NCI-H2227 (cell line): ENCODE data around the gene DRC1.

Experiments used
- DNase-seq: peaks from one replicate; lab custom pipeline; 2025; ENCODE audit not compliant: unreplicated experiment; lab: John Stamatoyannopoulos, UW

Gene DRC1

DNA sequence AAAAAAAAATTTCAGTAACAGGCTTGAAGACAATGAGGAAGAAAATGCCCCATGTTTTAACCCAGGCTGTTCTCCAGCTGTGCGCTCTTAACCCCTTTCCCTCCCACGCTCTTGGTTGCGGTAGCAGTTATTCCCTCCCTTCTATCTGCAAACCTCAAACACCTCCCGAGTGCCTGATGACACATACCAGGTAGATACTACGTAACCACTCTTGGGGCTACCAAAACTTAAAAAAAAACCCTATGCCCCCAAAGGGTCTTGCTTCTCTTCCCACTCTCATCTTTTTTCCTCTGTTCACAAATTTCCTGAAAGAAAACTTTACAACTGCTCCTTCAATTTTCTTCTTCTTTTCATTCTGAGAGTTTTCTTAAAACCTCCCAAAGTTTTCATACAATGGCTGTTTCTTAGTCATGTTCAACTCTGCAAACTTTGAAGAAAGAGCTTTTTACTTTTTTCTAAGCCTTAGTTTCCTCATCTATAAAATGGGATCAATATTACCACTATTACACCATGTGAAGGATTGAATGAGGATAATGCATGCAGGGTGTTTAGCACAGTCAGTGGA is 4.9 kb upstream of the DRC1 start:
- no peak for DNase-seq

DNA sequence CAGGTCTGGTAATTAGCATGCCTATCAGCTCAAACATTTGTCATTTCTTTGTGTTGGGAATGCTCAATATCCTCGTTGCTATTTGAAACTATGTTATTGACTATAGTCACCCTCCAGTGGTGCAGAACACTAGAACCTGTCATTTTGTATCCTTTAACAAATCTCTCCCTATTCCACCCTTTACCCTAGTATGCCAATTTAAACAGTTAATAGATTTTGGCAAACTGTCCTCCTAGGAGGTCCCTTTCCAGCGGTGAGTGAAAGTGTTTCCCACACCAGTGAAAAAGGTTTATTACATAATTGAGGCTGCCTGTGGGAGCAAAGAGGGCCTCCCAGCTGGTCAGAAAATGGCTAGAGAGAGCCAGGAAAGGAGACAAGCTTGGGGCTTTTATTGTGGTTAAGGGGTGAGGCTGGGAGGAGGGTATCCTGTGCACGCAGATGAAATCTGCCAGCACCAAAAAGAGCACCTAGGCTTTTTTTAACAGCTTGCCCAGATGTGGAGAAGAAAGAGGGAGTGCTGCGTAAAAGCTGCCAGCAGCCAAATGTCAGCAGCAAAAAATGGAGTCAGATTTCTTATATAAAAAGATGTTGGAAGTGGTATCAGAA is 1.8 kb upstream of the DRC1 start:
- DNase-seq, result peak; percentile 24

DNA sequence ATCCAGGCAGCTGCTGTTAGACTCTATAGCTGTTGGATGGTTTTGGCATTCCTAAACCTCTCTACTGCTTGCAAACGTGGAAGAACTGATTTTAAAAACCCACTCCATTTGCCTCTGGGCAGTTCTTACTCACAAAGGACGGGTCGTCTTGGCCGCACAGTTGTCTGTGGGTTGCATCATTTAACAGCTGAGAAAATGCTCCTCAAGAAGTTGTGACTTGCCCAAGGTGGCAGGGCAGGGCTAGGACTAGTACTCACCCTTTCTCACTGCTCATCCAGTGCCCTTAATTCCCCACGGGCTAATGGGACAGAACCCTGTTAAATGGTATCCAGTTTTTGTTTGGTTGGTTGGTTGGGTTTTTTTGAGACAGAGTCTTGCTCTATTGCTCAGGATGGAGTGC is 997 bp upstream of the DRC1 start:
- no peak for DNase-seq

DNA sequence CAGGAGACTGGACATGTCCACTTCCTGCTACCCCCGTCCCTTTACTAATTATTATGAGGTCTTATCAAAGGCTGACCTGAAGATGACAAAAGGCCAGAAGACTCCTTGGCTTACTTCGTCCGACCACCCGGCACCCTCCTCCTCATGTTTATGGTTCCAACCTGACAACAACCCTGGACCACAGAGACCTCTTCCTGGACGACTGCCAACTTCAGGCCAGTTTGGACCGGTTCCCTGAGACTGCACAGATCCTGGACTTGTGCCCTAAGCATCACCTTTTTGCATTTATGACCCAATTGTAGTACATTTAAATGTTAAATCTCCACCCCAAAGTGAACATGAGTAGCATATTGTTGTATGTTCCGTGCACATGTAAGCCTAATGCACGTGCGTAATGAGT is 5.8 kb downstream of the DRC1 start:
- DNase-seq, result no peak

DNA sequence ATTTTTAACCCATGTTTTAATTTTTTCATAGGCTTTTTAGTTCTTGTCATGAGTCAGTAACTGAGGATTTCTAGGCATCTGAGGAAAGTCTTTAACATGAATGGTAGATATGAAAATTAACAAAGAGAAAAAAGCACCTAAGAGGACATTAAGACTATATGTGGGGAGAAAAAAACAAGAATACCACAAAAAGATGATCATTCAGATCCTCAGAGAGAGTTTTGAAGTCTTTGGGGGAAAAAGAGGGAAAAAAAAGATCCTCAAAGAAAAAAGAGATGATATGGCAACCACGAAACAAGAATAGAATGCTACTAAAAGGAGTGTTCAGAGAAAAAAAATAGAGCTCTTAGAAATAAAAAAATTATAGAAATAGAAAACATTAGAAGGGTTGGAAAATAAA is 8.1 kb downstream of the DRC1 start:
- no peak for DNase-seq

DNA sequence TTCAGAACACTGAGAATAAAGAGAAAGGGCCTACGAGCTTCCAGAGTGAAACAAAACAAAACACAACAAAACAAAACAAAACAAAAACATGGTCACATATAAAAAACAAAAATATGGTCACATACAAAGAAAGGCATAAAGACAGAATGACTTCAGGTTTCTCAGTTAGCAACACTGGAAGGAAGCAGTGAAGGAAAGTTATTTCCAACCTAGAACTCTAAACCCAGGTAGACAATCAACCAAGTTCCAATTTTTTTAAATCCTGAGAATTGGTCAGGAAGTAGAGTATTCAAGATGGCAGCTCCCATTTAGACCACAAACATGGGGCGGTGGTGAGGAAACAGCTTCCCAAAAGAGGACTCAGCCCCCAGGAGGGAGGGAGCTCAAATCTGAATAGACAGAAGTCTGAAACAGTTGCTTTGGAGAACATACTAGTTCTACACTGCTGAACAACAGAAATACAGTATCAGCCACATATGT is 9.1 kb downstream of the DRC1 start:
- no peak for DNase-seq

DNA sequence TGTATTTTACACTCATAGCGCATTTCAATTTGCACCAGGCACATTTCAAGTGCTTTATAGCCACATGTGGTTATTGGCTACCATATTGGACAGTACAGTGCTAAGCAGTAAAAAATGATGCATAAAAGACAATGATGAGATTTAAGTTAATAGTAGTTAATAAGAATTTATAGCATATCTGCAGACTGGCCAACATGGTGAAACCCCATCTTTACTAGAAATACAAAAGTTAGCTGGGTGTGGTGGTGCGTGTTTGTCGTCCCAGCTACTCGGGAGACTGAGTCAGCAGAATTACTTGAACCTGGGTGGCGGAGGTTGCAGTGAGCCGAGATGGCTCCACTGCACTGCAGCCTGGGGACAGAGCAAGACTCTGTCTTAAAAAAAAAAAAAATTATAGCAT is 9.7 kb downstream of the DRC1 start:
- DNase-seq, result no peak

DNA sequence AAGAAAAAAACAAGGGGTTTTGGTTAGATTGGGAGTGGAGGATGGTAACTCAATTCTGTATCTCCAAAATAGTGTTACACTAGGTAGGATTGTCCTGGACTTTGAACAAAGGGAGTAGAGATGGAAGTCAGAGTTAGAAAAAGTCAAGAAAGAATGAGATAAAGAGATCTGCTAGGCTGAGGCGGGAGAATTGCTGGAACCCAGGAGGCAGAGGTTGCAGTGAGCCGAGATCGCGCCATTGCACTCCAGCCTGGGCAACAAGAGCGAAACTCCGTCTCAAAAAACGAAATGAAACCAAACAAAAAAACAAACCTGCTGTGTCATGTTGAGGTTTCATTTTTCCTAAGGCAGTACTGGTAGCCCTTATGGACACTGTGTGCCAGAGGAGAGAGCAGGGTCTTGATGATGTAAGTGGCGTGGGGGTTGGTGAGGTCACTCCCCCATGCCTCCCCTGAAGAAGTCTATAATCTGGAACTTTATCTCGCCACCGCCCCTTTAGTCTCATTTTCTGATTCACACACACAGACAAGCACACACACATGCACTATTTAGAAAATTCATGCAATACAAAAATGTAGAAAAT is 10.5 kb downstream of the DRC1 start:
- no peak for DNase-seq

DNA sequence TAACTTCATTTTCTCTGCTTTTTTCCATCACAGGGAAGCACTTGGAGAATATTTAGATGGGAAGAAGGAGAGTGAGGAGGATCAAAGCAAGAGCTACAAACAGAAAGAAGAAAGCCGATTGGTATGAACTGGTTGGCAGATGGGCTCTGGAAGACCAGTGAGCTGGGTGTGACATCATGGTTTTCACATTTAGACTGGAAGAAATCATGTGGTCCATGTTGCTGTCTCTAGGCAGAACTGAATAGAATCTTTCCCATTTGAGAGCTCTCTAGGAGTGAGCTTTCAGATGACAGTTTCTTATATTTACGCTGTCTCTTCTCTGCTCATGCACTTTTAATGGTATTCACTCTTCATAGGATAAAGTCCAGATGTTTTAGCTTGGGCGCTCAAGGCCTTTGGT is 12.6 kb downstream of the DRC1 start:
- no peak for DNase-seq

DNA sequence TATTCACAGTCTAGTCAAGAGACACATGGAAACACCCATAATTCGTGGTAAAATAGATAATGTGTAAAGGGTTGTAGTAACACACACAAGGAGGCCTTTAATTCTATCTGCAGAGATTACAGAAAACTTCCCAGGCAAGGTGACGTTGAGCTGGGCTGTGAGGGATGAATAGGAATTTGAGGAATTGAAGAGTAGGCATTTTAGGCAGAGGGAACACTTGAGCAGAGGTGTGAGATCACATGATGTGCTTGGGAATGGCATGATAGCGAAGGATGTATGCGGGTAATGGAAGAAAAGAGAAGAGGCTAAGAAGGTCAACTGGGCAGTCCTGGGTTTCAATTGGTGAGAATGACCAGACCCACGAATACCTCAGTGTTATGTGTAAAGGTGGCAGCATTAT is 20.2 kb downstream of the DRC1 start:
- no peak for DNase-seq

DNA sequence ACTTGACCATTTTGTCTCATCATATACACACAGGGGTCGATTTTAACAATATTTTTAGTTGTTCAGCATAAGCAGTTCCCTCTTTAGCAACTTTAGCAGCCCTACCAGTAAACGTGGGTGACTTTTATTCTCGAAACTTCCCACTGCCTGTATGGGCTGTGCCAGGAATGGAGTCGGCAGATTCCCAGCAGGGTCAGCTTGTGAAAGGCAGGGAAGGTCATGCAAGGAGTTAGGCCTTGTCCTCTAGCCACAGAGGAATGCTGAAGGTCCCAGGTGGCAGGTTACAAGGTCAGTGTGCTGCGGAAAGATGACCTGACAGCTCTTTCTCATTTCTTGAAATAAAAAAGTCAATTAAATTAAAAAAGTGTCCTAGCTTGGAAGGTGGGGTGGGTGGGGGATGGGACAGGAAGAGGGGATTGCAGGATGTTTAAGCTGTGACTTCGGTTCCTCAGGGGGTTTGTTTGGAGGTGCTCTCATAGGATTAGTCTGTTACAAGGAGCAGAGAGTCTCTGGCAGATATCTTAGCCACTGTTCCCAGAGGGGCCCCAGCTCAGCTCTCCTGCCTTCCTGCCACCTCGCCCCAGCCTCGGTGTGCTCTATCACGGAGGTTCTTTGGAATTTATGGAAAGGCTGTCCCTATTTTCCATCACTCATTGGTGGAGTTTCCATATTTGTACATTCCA is 21.4 kb downstream of the DRC1 start:
- no peak for DNase-seq

DNA sequence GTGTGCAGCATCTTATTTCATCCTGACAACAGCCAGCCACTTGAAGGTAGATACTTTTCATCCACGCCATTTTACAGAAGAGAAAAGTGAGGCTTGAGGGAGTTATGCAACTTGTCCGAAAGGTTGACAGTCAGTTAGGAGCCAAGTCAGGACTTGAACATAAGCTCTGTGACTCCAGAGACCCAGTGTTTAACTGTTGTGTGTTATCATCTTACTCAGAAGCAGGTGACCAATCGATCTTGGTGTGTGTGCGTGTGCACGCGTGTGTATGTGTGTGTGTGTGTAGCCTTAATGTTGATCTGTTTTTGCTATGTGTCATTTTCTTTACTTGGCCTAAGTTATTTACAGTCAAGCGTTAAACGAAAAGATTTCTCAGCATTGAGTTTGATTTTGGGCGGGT is 22.0 kb downstream of the DRC1 start:
- no peak for DNase-seq

DNA sequence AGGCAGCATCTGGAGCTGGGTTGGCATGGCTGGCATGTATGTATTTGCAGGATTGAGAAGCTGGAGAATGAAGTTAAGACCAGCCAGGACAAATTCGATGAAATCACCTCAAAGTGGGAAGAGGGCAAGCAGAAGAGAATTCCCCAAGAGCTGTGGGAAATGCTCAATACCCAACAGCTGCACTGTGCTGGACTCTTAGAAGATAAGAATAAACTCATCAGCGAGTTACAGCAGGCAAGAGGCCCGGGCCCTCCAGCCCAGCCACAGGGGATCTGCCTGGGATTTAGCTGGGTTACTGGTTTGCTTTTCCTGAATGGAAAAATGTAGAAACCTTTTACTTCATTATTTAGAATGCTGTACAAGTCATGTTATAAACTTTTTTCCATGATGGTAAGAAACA is 22.5 kb downstream of the DRC1 start:
- DNase-seq, result no peak

DNA sequence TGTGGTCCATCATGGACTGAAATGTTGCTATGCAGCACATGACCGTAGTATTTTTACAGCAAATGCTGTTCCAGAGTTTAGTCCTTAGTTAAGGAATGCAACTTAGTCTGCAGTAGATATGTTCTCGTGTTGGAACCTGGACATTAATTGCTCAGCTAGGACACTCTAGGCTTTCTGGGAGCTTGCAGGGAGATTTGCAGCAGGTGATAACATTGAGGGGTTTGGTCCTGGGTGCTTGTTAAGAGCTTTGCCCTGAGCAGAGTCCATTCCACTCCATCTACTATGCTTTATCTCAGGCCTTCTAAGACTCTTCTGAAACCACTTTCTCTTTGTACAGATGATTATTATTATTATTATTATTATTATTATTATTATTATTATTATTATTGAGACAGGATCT is 27.1 kb downstream of the DRC1 start:
- DNase-seq, result no peak

DNA sequence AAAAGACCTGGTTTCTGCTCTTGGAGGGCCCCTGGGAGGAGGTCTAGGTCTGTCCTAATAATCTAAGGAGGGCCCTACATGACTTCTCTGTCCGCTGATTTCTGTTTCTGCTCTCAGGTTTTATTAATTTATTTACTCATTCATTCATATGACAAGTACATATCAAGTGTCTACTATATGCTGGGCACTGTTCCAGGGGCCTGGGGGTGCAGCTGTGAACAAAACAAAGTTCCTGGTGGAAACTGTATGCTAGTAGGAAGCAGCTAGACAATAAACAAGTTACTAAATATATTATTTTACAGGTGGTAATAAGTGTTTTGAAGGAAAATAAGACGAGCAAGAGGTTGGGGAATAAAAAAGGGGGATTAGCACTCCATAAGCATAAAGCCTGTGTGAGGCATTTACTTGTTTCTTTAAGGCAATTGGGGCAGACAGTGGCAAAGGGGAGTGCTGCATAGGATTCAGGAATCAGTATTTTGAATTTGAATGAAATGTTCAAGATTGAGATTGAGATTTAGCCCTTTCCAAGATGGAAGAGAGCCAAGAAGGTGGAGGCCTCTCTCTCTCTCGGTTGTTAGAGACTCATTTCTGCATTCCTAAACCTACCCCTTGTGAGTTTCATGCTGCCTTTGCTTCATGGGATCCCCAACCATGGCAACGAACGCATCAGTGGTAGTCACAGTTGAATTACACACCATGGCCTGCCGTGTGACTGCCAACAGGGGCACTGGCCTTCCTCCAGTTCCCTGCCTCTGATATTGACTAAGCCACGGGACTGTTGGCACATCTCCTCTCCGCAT is 28.3 kb downstream of the DRC1 start:
- no peak for DNase-seq

DNA sequence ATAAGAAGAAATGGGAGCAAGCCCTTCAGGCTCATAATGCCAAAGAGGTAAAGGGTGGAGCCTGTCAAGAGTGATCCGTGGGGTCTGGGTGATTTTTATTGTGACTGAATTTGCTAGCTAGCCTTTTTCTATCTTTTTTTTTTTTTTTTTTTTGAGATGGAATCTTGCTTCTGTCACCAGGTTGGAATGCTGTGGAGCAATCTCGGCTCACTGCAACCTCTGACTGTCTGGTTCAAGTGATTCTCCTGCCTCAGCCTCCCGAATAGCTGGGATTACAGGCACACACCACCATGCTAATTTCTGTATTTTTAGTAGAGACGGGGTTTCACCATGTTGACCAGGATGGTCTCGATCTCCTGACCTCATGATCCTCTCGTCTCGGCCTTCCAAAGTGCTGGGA is 29.1 kb downstream of the DRC1 start:
- DNase-seq, result no peak

DNA sequence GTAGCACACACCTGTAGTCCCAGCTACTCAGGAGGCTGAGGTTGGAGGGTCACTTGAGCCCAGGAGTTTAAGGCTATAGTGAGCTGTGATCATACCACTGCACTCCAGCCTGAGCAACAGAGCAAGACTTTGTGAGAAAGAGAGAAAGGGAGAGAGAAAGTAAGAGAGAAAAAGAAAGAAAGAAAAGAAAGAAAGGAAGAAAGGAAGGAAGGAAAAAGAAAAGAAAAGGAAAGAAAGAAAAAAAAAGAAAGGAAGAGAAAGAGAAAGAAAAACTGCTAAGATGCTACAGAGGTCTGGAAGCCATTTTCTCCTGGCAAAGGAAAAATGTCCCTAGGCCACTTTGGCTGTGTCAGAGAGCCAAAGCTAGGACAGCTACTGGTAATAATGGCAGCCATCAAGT is 30.6 kb downstream of the DRC1 start:
- no peak for DNase-seq

DNA sequence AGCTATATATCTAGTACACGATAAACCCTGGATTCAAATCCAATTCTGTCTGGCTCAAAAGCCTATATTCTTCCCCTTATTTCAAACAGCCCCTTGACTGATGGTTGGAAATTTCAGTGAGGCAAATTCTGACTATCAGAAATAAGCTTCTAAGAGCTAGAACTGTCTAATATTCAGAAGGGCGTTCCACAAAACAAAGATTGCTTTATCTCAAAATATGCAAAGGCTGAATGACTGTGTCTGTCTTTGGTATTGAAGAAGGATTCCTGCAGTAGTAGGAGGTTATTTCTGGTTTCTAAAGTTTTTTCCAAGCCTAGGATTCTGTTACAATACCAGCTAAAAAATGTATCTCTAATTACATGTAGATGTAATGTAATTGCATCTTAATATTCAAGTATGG is 31.1 kb downstream of the DRC1 start:
- no peak for DNase-seq

DNA sequence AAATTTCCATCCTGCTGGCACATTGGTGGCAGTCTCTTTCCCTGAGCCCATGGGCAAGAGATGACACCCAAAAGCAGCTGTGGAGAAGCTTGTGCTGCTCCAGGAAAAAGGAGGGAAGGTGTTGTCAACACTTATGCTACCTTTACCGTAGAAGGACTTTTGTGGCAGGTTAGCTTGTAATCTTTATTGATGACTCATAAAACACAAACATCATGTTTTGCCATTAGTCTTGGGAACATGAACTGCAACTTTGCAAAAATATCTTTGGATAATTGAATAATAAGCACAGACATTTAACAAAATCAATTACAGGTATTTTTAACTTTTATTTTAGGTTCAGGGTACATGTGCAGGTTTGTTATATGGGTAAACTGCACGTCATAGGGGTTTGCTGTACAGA is 33.4 kb downstream of the DRC1 start:
- no peak for DNase-seq

DNA sequence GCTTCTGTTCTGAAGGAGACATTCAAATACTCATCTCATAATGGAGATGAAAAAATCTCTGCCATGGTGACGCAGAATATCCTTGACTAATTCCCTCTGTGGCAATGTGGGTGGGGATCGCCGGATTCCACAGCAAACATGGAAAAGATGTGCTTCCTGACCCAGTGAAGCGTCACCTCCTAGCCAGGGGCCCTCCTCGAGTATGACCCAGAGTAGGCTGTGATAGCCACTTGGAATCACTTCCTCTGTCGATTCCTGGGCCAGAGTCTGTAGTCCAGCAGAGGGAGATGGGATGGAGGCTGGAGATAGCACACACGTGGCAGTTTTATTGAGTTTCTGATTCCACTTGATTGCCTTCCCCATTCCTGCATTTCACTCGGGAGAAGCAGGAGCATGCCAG is 36.8 kb downstream of the DRC1 start:
- no peak for DNase-seq

DNA sequence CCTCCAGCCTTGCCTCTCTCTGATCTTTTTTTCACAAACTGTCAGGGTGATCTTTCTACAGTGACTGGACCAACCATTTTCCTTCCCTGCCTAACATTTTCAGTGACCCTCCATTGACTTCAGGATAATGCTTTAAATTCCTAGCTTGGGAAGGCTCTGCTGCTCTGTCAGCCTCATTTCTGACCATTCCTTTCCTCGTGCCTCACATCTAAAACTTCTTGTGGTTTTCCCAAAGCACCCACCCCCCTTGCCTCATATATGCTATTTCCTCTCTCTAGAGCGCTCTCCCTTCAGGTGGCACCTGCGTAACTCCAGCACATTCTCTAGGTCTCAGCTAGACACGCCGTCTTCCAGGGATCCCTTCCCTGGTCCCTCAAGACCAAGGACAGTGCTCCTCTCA is 37.2 kb downstream of the DRC1 start:
- no peak for DNase-seq

DNA sequence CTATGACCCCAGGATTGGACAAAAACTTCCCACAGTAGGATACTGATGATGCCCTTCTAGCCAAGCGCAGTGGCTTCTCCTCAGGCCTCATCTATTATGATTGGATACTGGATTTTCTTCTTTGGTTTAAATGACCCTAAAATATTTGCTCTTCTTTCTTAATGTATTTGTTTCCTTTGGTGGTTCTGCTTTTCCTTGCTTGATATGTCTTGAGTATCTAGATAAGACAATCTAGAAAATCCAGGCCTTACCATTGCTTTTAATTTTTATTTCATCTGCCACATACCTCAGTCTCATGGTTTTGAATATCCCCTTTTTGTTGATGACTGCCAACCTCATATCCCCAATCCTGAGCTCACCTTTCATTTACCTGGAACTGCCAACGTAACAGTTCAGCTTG is 40.6 kb downstream of the DRC1 start:
- no peak for DNase-seq
